ENCODE measurements around the gene ARHGAP18. TPM values are rescaled to one million over a fixed set of nuclear protein-coding genes. Genes with fewer than 3 reads are reported as not detected.

The ARHGAP18 gene
- total RNA-seq, 1 donor from 2014 or later, result 4.5 TPM

- no peak overlapping the region for H3K4me3 ChIP-seq (ENCODE audit: low read depth, low read length)
- H3K27me3 ChIP-seq (ENCODE audit: control insufficient read depth, insufficient read depth, low read length), result no peaks in the 10 kb centered on the region
- DNase-seq (ENCODE audit: low read depth) (no peak), FAIRE-seq (no peak)
- H3K36me3 ChIP-seq (ENCODE audit: control insufficient read depth, insufficient read depth, low read length), result no peaks in the 10 kb centered on the region
- TF ChIP-seq CTCF (IDR thresholded peaks at IDR 0.05; ENCODE audit: insufficient read depth, low read length, severe bottlenecking), result no peak
Observed at GRCh38 chr6:129731428-129731827, 21.5 kb upstream of the ARHGAP18 start.

GRCh38 chr6:129730477-129731165, 20.6 kb upstream of the ARHGAP18 start:
- FAIRE-seq, result no peak
- no peaks in the 10 kb centered on the region for H3K36me3 ChIP-seq (ENCODE audit: control insufficient read depth, insufficient read depth, low read length)
- DNase-seq (ENCODE audit: low read depth), result peak; percentile 56
- no peak overlapping the region for H3K4me3 ChIP-seq (ENCODE audit: low read depth, low read length)
- no peaks in the 10 kb centered on the region for H3K27me3 ChIP-seq (ENCODE audit: control insufficient read depth, insufficient read depth, low read length)
- TF ChIP-seq CTCF (IDR thresholded peaks at IDR 0.05; ENCODE audit: insufficient read depth, low read length, severe bottlenecking), result peak; percentile 54

GRCh38 chr6:129726650-129727049, 16.7 kb upstream of the ARHGAP18 start:
- DNase-seq (ENCODE audit: low read depth), result no peak
- H3K27me3 ChIP-seq (ENCODE audit: control insufficient read depth, insufficient read depth, low read length), result no peaks in the 10 kb centered on the region
- TF ChIP-seq CTCF (IDR thresholded peaks at IDR 0.05; ENCODE audit: insufficient read depth, low read length, severe bottlenecking), result no peak
- H3K4me3 ChIP-seq (ENCODE audit: low read depth, low read length), result no peak overlapping the region
- no peaks in the 10 kb centered on the region for H3K36me3 ChIP-seq (ENCODE audit: control insufficient read depth, insufficient read depth, low read length)
- no peak for FAIRE-seq

GRCh38 chr6:129725341-129725740, 15.4 kb upstream of the ARHGAP18 start:
- Histone ChIP-seq H3K4me3 (ENCODE audit: low read depth, low read length) (no peak overlapping the region), H3K27me3 (ENCODE audit: control insufficient read depth, insufficient read depth, low read length) (no peaks in the 10 kb centered on the region), H3K36me3 (ENCODE audit: control insufficient read depth, insufficient read depth, low read length) (no peaks in the 10 kb centered on the region)
- FAIRE-seq, result peak; percentile 36
- TF ChIP-seq CTCF (IDR thresholded peaks at IDR 0.05; ENCODE audit: insufficient read depth, low read length, severe bottlenecking), result no peak
- no peak for DNase-seq (ENCODE audit: low read depth)

- DNase-seq (ENCODE audit: low read depth), result no peak
- TF ChIP-seq CTCF (IDR thresholded peaks at IDR 0.05; ENCODE audit: insufficient read depth, low read length, severe bottlenecking), result no peak
- FAIRE-seq, result no peak
Observed at GRCh38 chr6:129719692-129720091, 9.7 kb upstream of the ARHGAP18 start.

GRCh38 chr6:129717277-129717676, 7.3 kb upstream of the ARHGAP18 start:
- FAIRE-seq (no peak), DNase-seq (ENCODE audit: low read depth) (peak; percentile 41)
- Histone ChIP-seq H3K4me3 (ENCODE audit: low read depth, low read length) (no peak overlapping the region), H3K27me3 (ENCODE audit: control insufficient read depth, insufficient read depth, low read length) (no peaks in the 10 kb centered on the region), H3K36me3 (ENCODE audit: control insufficient read depth, insufficient read depth, low read length) (no peaks in the 10 kb centered on the region)
- TF ChIP-seq CTCF (IDR thresholded peaks at IDR 0.05; ENCODE audit: insufficient read depth, low read length, severe bottlenecking), result no peak

More at GRCh38 chr6:129719692-129720091, 9.7 kb upstream of the ARHGAP18 start:
- Histone ChIP-seq H3K27me3 (ENCODE audit: control insufficient read depth, insufficient read depth, low read length) (no peaks in the 10 kb centered on the region), H3K36me3 (ENCODE audit: control insufficient read depth, insufficient read depth, low read length) (no peaks in the 10 kb centered on the region), H3K4me3 (ENCODE audit: low read depth, low read length) (no peak overlapping the region)

All from bronchial epithelial cell (primary cell).